Measurements from ENCODE around the gene CAPN10.
"Not testable (repeated sequence)": the region's sequence is repeated elsewhere in the genome, so short reads cannot be mapped to it uniquely, and the experiment has no call there.

The CAPN10 gene

GRCh38 chr2:240586198-240586918, at the start of gene CAPN10:
CAPN10 (plus strand) TSS chr2:240586734; CDS start chr2:240586912, 178 bp downstream.
- peak; percentile 98 for DNase-seq

GRCh38 chr2:240538031-240538780, 48.3 kb upstream of the CAPN10 start:
- DNase-seq: no peak

GRCh38 chr2:240539101-240539500, 47.4 kb upstream of the CAPN10 start:
- not testable (repeated sequence) for DNase-seq

- DNase-seq: no peak
Measured at GRCh38 chr2:240539906-240540305, 46.6 kb upstream of the CAPN10 start.

GRCh38 chr2:240551288-240551687, 35.2 kb upstream of the CAPN10 start:
- DNase-seq: no peak

- no peak for DNase-seq
Measured at GRCh38 chr2:240551811-240552210, 34.7 kb upstream of the CAPN10 start.

GRCh38 chr2:240553956-240554480, 32.5 kb upstream of the CAPN10 start:
- no peak for DNase-seq

GRCh38 chr2:240554767-240555493, 31.6 kb upstream of the CAPN10 start:
- no peak for DNase-seq

GRCh38 chr2:240555541-240556250, 30.8 kb upstream of the CAPN10 start:
- DNase-seq: no peak

- DNase-seq: peak; percentile 79
Measured at GRCh38 chr2:240556553-240557100, 29.9 kb upstream of the CAPN10 start.

GRCh38 chr2:240557101-240557751, 29.3 kb upstream of the CAPN10 start:
- no peak for DNase-seq

- DNase-seq: peak; percentile 84
Measured at GRCh38 chr2:240557808-240558207, 28.7 kb upstream of the CAPN10 start, which contains the start of gene ANKMY1. ANKMY1 (minus strand) TSS chr2:240557988; CDS start chr2:240557335, 653 bp downstream.

- no peak for DNase-seq
Measured at GRCh38 chr2:240558236-240558761, 28.2 kb upstream of the CAPN10 start.

GRCh38 chr2:240559286-240559685, 27.2 kb upstream of the CAPN10 start:
- peak; percentile 42 for DNase-seq

- peak; percentile 95 for DNase-seq
Measured at GRCh38 chr2:240560084-240560479, 26.5 kb upstream of the CAPN10 start, which contains the start of gene DUSP28. DUSP28 (plus strand) TSS chr2:240560357; CDS start chr2:240560685, 328 bp downstream.

- peak; percentile 99 for DNase-seq
Measured at GRCh38 chr2:240560480-240561324, 25.8 kb upstream of the CAPN10 start.

- peak; percentile 70 for DNase-seq
Measured at GRCh38 chr2:240561325-240561971, 25.1 kb upstream of the CAPN10 start.

- not testable (repeated sequence) for DNase-seq
Measured at GRCh38 chr2:240563231-240563630, 23.3 kb upstream of the CAPN10 start.

- DNase-seq: no peak
Measured at GRCh38 chr2:240563951-240564560, 22.5 kb upstream of the CAPN10 start.
